Right renal pelvis (tissue), 4 donors: ENCODE results near the gene MRPS14. TPM values are rescaled to one million over a fixed set of nuclear protein-coding genes. Genes with fewer than 3 reads are reported as not detected.
"Not testable (repeated sequence)": the region's sequence is repeated elsewhere in the genome, so short reads cannot be mapped to it uniquely, and the experiment has no call there.

Experiments
- DNase-seq, 4 donors: peaks; one replicate each; pipeline ENCODE4 v3.0.0-alpha.2; 2013; ENCODE audit warnings: low read depth in 4 of 4, low spot score in 3 of 4, missing footprints in 1 of 4
- polyA plus RNA-seq, 4 donors: library from polyadenylated mRNA; unstranded; fragments of 120-200 nt; gene quantifications; one replicate each; pipeline ENCODE4 v1.2.1, GENCODE V29; 2013; ENCODE audit not compliant: insufficient read length in 4 of 4

The MRPS14 gene
- polyA plus RNA-seq, result 10 to 100 TPM; 47.3 to 55.0 (median 51.2) TPM

GRCh38 chr1:175023043-175023921 is at the start of gene MRPS14:
Gene MRPS14 (minus strand): TSS chr1:175023425. CDS start chr1:175023408, 17 bp downstream.
- peak; percentile 97 to 99 (median 98) for DNase-seq

GRCh38 chr1:175072099-175072951 is 49.1 kb upstream of the MRPS14 start:
- peak in 2 of 4 donors; percentile 30 to 49 for DNase-seq

- no peak for DNase-seq
Measured at GRCh38 chr1:175071276-175071943, 48.2 kb upstream of the MRPS14 start.

DNA sequence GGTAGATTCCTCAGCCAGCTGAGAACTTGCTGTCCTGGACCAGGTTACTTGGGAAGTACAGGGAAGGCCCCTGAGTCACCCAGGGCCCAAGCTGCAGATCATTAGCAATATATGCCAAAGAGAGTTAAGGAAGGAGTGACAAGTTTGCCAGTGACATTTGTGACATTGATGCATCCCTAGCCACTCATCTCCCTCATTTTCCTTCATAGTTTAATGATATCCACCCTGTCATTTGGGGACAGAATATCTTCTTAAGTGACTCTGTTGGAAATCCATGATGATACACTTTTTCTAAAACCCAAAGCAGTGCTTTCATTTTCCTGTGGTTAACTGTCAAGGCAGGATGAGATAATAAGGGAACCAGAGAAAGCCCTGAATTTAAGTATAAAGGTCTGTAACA is 47.6 kb upstream of the MRPS14 start:
- no peak for DNase-seq

DNA sequence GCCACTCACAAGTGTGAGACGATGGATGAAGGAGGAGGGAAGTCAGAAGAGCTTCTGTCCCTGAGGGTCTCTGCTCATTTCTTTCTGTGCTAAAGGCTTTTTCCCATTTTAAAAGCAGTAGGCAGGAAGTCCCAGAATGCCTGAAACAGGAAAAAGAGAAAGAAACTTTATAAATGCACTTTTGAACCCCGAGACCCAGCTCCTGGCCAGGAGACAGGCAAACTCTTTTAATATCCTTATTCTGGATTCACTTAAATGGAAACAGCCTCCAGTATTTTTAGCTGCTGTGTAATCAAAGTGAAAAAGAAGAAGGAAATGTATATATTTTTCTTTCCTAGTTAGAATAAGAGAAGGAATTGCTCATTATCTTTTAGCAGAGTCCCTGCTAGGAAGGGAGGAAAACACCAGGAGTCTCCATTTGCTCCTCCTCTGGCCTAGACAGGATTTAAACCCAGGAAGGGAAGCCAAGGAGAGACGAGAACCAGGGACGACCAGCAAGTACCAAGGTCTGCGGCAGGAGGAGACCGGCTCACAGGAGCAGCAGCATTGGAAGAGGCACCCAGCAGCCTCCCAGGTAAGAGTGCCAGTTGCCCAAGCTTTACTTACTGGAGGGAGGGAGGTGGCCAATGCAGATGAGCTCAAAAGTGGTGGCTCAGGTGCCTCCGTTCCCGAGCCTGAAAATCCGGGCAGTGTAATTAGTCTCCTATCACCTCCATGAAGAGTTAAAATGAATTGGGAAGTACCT is 44.3 kb upstream of the MRPS14 start, which contains the start of gene TNN:
Gene TNN (plus strand): TSS at position 472 of the 745 bp plus-strand sequence. CDS start 9,586 bp downstream, outside the sequence.
- no peak for DNase-seq

DNA sequence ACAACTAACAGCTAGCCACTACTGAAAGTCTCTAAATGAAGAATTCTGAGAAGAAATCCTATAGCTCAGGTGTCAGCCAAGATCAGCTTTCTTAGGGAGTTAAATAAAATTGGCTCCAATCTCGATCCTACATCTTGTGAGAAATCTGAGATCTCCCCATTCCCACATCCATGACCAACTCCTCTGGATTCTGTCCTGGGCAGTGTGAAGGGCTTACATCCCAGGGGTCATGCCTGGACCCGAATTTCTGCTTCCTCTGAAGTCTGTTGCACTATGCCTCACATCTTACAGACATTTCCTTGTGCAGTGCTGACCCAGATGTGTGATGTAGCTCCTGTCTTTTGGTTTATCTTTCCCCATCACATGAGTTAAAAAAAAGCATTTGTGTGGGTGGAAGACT is 39.6 kb upstream of the MRPS14 start:
- no peak for DNase-seq

DNA sequence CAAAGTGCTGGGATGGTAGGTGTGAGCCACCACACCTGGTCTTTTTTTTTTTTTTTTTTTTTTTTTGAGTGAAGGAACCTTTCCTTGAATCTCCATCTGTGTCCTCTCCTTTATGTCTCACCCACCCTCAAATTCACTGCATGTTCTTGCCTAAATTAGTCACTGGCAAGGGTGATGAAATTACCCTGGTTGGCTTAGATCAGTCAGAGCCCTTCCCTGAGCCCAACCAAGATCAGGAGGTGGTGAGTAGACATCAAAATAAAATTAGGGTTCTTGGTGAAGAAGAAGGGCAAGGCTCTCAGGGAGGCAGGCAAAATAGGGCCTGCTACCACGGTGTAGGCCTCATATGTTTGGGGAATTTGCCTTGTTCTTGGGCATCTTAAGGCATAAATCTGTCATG is 39.1 kb upstream of the MRPS14 start:
- no peak for DNase-seq

DNA sequence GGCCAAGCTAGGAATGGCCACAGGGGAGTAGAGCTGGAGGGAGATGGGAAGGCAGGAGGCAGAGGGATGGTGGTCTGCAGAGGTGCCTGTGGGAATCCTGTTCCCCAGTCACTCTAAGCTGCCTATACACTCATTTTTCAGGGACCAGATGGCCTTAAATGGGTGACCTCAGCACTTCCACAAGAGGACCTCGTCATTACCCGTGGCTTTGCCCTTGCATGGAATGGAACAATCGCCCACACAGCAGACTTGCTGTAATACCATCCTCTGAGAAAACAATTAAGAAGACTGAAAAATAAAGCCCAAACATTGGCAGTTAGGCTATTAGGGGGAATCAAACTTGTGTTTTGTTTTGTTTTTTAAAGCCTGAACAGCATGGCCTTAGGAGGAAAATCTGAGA is 31.5 kb upstream of the MRPS14 start:
- DNase-seq, result no peak

- no peak for DNase-seq
Measured at GRCh38 chr1:175050992-175051391, 27.8 kb upstream of the MRPS14 start.

- no peak for DNase-seq
Measured at GRCh38 chr1:175045519-175045918, 22.3 kb upstream of the MRPS14 start.

- no peak for DNase-seq
Measured at GRCh38 chr1:175045097-175045496, 21.9 kb upstream of the MRPS14 start.

GRCh38 chr1:175044591-175044990 is 21.4 kb upstream of the MRPS14 start:
- not testable (repeated sequence) for DNase-seq

GRCh38 chr1:175043824-175044223 is 20.6 kb upstream of the MRPS14 start:
- no peak for DNase-seq

GRCh38 chr1:175042650-175043049 is 19.4 kb upstream of the MRPS14 start:
- no peak for DNase-seq

GRCh38 chr1:175040324-175040879 is 17.2 kb upstream of the MRPS14 start:
- DNase-seq, result no peak

DNA sequence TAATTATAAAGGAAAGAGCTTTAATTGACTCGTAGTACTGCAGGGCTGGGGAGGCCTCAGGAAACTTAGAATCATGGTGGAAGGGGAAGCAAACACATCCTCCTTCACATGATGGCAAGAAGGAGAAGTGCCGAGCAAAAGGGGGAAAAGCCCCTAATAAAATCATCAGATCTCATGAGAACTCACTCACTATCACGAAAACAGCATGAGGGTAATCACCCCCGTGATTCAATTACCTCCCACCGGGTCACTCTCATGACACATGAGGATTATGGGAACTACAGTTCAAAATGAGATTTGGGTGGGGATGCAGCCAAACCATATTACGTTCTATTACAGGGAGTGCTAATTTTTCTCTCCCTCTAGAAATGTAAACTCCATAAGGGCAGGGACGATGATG is 14.2 kb upstream of the MRPS14 start:
- no peak for DNase-seq

DNA sequence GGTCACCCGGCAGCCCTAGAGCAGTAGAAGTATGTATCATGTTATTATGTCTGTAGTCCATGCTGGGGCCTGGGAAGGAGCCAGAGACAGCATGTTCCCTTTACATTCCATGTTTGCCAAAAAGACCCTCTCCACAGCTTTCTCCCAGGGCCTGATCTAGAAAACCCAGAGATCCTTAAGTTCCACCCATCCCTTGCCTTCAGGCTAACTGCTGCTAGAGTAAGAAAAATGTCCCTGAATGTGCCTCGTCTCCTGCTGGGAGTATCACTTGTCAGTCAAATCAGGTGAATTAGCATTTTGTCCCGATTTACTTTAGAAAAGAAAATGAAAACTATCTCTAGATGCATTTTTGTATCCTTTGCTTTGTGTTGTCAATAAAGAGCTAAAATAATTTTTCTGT is 13.3 kb upstream of the MRPS14 start:
- DNase-seq, result no peak

GRCh38 chr1:175035865-175036264 is 12.6 kb upstream of the MRPS14 start:
- no peak for DNase-seq

DNA sequence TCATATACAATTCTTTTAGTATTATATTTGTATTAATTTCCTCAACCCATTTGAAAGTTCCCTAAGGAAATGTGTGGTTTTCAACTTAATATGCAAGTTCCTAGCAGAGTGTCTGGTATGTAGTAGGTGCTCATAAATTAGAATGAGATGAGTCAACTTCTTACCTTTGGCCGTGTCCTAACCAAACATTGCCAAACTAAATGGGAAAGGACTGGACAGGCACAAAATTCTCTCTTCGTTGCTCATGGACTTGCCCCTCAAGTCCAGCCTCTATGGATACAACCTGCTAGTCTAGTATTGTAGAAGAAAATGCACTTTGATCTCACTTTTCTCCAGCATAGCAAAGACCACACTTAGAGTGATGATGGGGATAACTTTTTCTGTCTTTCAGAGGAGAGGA is 11.6 kb upstream of the MRPS14 start:
- DNase-seq, result no peak

- no peak for DNase-seq
Measured at GRCh38 chr1:175033953-175034352, 10.7 kb upstream of the MRPS14 start.
